Heart right ventricle (tissue), 16 donors: ENCODE results near the gene SRRD. TPM values are rescaled to one million over a fixed set of nuclear protein-coding genes. Genes with fewer than 3 reads are reported as not detected.
"Not testable (repeated sequence)": the region's sequence is repeated elsewhere in the genome, so short reads cannot be mapped to it uniquely, and the experiment has no call there.

Experiments used
- ATAC-seq, 8 donors: fragments of 200-7000 bp; cut with Tn5 transposase; one replicate each; pipeline ENCODE4 v1.9.1; 2020; ENCODE audit warnings: mild to moderate bottlenecking in 8 of 8, moderate library complexity in 8 of 8, moderate number of reproducible peaks in 1 of 8
- DNase-seq, 2 donors: peaks; one replicate each; pipeline ENCODE4 v3.0.0-alpha.2; 2020
- H3K27ac ChIP-seq, 10 donors: fragments of 200-600 bp; sonication (generic) in 2 of 10; one replicate each; pipeline versions ENCODE4 v1.5.0 to v1.8.0; 2020 to 2022; ENCODE audit warnings: mild to moderate bottlenecking in 3 of 10
- H3K27me3 ChIP-seq, 7 donors: fragments of 200-600 bp; one replicate each; pipeline ENCODE4 v1.8.0; 2021 to 2022; ENCODE audit warnings: mild to moderate bottlenecking in 2 of 7
- H3K36me3 ChIP-seq, 9 donors: fragments of 200-600 bp; sonication (generic) in 1 of 9; one replicate each; pipeline versions ENCODE4 v1.5.0 to v1.8.0; 2020 to 2022; ENCODE audit warnings: mild to moderate bottlenecking in 2 of 9
- H3K4me1 ChIP-seq, 9 donors: fragments of 200-600 bp; sonication (generic) in 1 of 9; one replicate each; pipeline versions ENCODE4 v1.5.0 to v1.8.0; 2020 to 2022; ENCODE audit warnings: mild to moderate bottlenecking in 4 of 9
- H3K4me3 ChIP-seq, 10 donors: fragments of 200-600 bp; sonication (generic) in 2 of 10; one replicate each; pipeline versions ENCODE4 v1.5.0 to v1.8.0; 2020 to 2022; ENCODE audit warnings: mild to moderate bottlenecking in 7 of 10, moderate library complexity in 2 of 10
- H3K9me3 ChIP-seq, 11 donors: fragments of 200-600 bp in 10 of 11; sonication (generic) in 2 of 11; one replicate each; pipeline versions ENCODE4 v1.5.0 to v1.8.0; 2013 to 2022; ENCODE audit warnings: mild to moderate bottlenecking in 2 of 11, control low read depth in 1 of 11, moderate library complexity in 1 of 11
- WGBS, 2 donors: extraction: QIAGEN DNeasy Blood & Tissue Kit; methylation state at CpG; one replicate each; pipeline ENCODE4 v1.1.7; 2013; ENCODE audit warnings: inconsistent platforms in 1 of 2; 5-methylcytosine and 5-hydroxymethylcytosine counted together
- intact Hi-C, 10 donors: fragments of 100-400 bp; cut with DNase I; formaldehyde crosslinking; loops; one replicate each; pipeline versions ENCODE4 v1.11.1 to v1.14.2; 2022
- polyA plus RNA-seq, 2 donors: library from polyadenylated mRNA; stranded (reverse); fragments of 200-250 nt; gene quantifications; one replicate each; pipeline ENCODE4 v1.2.3, GENCODE V29; 2013
- total RNA-seq, 10 donors: library from RNA; stranded (reverse); fragmentation: NEBNext Ultra II Directional in 3 of 10; extraction: Animal tissue kit (Norgen Biotek cat#: 25700) in 3 of 10; gene quantifications; one replicate each; pipeline versions ENCODE4 v1.2.1 to v1.2.4, GENCODE V29; 2021 to 2023
- TF ChIP-seq, protein P1 (sequence below), 9 donors: fragments of 200-600 bp; sonication (generic) in 2 of 9; IDR thresholded peaks; one replicate each; pipeline versions ENCODE4 v1.5.0 to v1.8.0; 2021 to 2022; ENCODE audit warnings: antibody characterized with exemption in 9 of 9, mild to moderate bottlenecking in 5 of 9, moderate library complexity in 1 of 9
- donor health status: Arrhythmogenic right ventricular cardiomyopathy.
- donor health status: ischemic (EF 13 %, LVEDD 7.1; RV severe dilation, severe dysfunction).
- donor health status: healthy with polysubstance abuse.
- donor health status: DM: no; HTN: yes; CAD: no.
- donor health status: DM: no; HTN: no; CAD: no.
- donor health status: ischemic (EF 25% LVEDD 6.9; RV normal size, moderate dysfunction).
- donor health status: ischemic (EF 25% LVEDD 5.7; RV mildly dilated, moderate dysfunction).
- donor health status: healthy.
- donor health status: DM: yes; HTN: yes; CAD: no.
- donor health status: Ischemic cardiomyopathy.
- donor health status: ischemic (EF 35%, LVEDD 5.7; RV mildly dilated, moderate dysfunction).
- donor health status: nonischemic (EF 11% LVEDD 7.7; RV severe dilation, severe dysfunction).
- donor health status: DM: yes; HTN: yes; CAD: no.
- donor health status: PGD.
- donor health status: ischemic (EF 29% LVEDD 5.4; RV normal size, mild dysfunction).
- donor health status: nonischemic (EF 23%, LVEDD 6.1; RV moderate dilation, normal function).

SRRD gene
- total and polyA plus RNA-seq, 12 donors, result 11.9 to 26.3 (median 20.7) TPM

DNA sequence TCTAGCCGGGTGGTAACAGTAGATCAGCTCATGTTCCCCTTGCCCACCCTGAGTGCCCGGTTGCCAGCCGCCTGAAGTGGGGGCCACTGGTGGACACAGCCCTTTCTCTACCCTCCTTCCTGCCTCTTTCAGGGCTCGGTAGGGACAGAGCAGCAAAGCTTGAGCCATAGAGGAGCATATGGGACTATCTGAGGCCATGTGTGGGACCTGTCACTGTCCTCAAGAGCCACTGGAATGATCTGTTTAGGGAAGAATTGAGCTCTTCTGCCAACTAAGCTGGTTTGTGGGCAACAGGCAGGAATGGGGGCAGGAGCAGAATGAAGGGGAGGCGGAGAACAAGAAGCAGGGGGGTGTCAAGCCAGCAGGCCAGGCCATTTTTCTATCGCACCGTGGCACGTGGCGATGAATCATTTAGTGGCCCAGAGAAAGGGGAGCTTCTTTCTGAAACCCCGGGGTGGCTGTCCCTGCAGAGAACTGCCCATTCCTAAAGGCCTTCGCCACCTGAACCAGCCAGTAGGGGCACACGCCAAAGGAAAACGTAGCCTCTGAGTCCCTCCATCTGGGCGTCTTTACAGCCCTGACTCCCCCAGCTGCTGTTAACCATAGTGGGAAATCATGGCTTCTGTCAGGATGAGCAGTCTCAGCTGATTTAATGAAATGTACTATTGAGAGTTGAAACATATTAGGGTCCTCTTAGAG lies 45.8 kb upstream of the SRRD start:
- 91 to 92% methylated on average over 14 of the region's 14 CpGs for WGBS, 2 donors
- intact Hi-C loops, result no loop called here
- Histone ChIP-seq H3K4me1 (peaks cover 0 to 16% (median 0%) of the 10 kb centered on the region in 9 donors), H3K27ac (no peak overlapping the region), H3K27me3 (peaks cover 0 to 25% (median 2%) of the 10 kb centered on the region in 7 donors), H3K9me3 (no peaks in the 10 kb centered on the region), H3K36me3 (peaks cover 0 to 13% (median 0%) of the 10 kb centered on the region in 9 donors), H3K4me3 (no peak overlapping the region)
- DNase-seq, result no peak
- no peak for ATAC-seq
- TF ChIP-seq, protein P1, sequence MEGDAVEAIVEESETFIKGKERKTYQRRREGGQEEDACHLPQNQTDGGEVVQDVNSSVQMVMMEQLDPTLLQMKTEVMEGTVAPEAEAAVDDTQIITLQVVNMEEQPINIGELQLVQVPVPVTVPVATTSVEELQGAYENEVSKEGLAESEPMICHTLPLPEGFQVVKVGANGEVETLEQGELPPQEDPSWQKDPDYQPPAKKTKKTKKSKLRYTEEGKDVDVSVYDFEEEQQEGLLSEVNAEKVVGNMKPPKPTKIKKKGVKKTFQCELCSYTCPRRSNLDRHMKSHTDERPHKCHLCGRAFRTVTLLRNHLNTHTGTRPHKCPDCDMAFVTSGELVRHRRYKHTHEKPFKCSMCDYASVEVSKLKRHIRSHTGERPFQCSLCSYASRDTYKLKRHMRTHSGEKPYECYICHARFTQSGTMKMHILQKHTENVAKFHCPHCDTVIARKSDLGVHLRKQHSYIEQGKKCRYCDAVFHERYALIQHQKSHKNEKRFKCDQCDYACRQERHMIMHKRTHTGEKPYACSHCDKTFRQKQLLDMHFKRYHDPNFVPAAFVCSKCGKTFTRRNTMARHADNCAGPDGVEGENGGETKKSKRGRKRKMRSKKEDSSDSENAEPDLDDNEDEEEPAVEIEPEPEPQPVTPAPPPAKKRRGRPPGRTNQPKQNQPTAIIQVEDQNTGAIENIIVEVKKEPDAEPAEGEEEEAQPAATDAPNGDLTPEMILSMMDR (IDR thresholded peaks at IDR 0.05), result no peak

DNA sequence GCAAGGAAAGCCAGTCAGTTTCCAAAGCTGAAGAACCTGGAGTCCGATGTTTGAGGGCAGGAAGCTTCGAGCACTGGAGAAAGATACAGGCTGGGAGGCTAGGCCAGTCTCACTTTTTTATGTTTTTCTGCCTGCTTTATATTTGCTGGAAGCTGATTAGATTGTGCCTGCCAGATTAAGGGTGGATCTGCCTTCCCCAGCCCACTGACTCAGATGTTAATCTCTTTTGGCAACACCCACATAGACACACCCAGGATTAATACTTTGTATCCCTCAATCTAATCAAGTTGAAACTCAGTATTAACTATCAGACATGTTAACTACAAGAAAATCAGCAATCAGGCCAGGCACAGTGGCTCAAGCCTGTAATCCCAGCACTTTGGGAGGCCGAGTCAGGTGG lies 44.9 kb upstream of the SRRD start:
- intact Hi-C loops, result not testable (repeated sequence)

DNA sequence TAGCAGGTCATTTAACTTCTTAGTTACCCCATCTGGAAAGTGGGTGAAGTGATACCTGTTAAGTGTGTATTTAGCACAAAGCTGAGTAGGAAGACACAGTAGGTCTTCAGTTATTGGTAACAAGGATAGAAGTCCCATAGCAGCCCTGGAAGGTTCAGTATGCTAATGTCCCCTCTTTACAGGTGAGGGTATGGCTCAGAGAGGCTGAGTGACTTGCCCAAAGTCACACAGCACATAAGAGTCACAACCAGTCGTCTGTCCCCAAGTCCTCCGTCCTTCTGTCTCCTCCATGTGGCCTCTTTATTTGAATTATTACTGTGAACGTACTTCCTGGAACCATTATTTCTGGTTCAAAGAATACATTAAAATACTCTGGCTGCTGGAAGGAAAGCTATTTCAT lies 44.1 kb upstream of the SRRD start:
- 86 to 93% methylated on average over 3 of the region's 3 CpGs for WGBS, 2 donors
- Histone ChIP-seq H3K9me3 (no peaks in the 10 kb centered on the region), H3K4me3 (no peak overlapping the region), H3K4me1 (peaks cover 0 to 11% (median 0%) of the 10 kb centered on the region in 9 donors), H3K36me3 (peaks cover 0 to 6% (median 0%) of the 10 kb centered on the region in 9 donors), H3K27ac (no peak overlapping the region), H3K27me3 (peaks cover 0 to 12% (median 0%) of the 10 kb centered on the region in 7 donors)
- DNase-seq (no peak), ATAC-seq (no peak)
- TF ChIP-seq, protein P1 (IDR thresholded peaks at IDR 0.05), result no peak
- intact Hi-C loops, result no loop called here

More for the DNA sequence above, 44.9 kb upstream of the SRRD start:
- H3K36me3 ChIP-seq, result peaks cover 0 to 14% (median 0%) of the 10 kb centered on the region in 9 donors
- peaks cover 0 to 16% (median 0%) of the 10 kb centered on the region in 7 donors for H3K27me3 ChIP-seq
- not testable (repeated sequence) for ATAC-seq, H3K27ac ChIP-seq, H3K9me3 ChIP-seq, DNase-seq, H3K4me3 ChIP-seq
- 81 to 87% methylated on average over 3 of the region's 3 CpGs for WGBS, 2 donors
- peaks cover 0 to 12% (median 0%) of the 10 kb centered on the region in 9 donors for H3K4me1 ChIP-seq

DNA sequence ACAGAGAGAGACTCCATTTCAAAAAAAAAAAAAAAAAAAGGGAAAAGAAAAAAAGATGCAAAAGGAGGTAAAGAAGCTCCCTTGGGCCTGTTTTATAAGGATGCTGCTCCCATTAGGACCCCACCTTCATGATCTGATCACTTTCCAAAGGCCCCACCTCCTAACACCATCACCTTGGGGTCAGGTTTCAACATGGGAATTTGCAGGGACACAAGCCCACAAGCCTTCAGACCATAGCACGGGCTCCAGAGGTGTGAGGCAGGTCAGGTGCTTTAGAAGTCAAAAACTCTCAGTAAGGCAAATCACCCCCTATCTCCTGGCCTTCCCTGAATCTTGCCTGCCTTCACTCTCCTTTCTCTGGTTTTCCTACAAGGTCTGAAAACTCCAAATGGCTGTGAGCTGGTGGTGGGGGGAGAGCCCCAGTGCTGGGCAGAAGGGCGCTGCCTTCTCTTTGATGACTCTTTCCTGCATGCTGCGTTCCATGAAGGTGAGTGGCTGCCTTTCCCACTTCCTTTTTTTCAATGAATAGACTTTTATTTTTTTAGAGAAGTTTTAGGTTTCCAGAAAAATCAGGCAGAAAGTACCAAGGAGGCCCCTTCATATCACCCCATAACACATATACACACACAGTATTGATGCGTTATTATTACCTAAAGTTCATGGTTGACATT lies 41.5 kb upstream of the SRRD start:
- no peak for ATAC-seq
- 81 to 83% methylated on average over 4 of the region's 4 CpGs for WGBS, 2 donors
- intact Hi-C loops, result no loop called here

More for the DNA sequence above, 41.5 kb upstream of the SRRD start:
- Histone ChIP-seq H3K27ac (no peak overlapping the region), H3K36me3 (peaks cover 0 to 5% (median 0%) of the 10 kb centered on the region in 9 donors), H3K9me3 (no peaks in the 10 kb centered on the region), H3K4me1 (no peaks in the 10 kb centered on the region), H3K27me3 (peaks cover 0 to 12% (median 0%) of the 10 kb centered on the region in 7 donors), H3K4me3 (no peak overlapping the region)
- DNase-seq, result no peak
- TF ChIP-seq, protein P1 (IDR thresholded peaks at IDR 0.05), result no peak
